GM12875 (cell line): ENCODE data around the gene NCBP3.

Experiments
- H3K4me3 ChIP-seq: one replicate; pipeline ENCODE4 v1.5.1; 2011; ENCODE audit warnings: low read depth, low read length, control low read depth
- TF ChIP-seq, protein P1 (sequence below): IDR thresholded peaks from 2 replicates; pipeline ENCODE4 v1.5.1; 2011; ENCODE audit warnings: low read depth, mild to moderate bottlenecking, control low read depth, inconsistent platforms, low read length, moderate library complexity, borderline replicate concordance; ENCODE audit not compliant: insufficient read depth

Gene NCBP3

DNA sequence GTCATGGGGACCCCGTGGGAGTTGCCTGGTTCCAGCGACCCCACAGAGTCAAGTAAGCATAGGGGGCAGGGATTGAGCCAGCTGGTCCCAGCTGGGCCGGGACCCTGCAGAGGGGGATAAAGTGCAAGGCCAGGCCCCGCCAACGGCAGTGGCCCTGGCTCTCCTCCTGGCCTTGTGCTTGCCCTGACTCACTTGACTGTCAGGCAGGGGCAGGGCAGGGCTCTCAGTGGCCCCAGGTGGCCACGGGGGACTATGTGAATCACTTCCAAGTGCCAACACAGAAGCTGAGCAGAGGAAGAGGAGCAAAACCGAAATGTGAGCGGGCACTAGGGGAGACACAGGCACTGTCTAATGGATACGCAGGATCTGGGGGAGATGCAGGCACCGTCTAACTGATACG lies 21.6 kb upstream of the NCBP3 start:
- H3K4me3 ChIP-seq = no peak overlapping the region

DNA sequence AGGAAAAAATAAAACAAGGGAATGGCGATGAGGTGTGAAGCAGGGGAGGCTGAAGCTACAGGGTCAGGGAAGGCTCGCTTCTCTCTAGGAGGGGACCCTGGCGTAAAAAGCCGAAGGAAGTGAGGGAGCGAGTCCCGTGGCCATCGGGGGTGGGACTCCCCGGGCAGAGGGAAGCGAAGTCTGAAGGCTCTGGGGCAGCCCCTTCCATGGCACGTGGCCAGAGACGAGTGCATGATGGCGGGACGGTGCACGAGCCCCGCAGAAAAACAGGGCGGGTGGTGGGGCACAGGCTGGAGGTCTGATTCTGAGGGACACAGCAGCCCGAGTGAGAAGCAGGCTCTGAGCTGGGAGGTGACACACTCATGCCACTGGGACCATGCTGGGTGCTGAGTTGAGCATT lies 21.1 kb upstream of the NCBP3 start:
- H3K4me3 ChIP-seq = no peak overlapping the region
- TF ChIP-seq, protein P1, sequence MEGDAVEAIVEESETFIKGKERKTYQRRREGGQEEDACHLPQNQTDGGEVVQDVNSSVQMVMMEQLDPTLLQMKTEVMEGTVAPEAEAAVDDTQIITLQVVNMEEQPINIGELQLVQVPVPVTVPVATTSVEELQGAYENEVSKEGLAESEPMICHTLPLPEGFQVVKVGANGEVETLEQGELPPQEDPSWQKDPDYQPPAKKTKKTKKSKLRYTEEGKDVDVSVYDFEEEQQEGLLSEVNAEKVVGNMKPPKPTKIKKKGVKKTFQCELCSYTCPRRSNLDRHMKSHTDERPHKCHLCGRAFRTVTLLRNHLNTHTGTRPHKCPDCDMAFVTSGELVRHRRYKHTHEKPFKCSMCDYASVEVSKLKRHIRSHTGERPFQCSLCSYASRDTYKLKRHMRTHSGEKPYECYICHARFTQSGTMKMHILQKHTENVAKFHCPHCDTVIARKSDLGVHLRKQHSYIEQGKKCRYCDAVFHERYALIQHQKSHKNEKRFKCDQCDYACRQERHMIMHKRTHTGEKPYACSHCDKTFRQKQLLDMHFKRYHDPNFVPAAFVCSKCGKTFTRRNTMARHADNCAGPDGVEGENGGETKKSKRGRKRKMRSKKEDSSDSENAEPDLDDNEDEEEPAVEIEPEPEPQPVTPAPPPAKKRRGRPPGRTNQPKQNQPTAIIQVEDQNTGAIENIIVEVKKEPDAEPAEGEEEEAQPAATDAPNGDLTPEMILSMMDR = no peak

More for the DNA sequence above, 21.6 kb upstream of the NCBP3 start:
- TF ChIP-seq, protein P1 = no peak

DNA sequence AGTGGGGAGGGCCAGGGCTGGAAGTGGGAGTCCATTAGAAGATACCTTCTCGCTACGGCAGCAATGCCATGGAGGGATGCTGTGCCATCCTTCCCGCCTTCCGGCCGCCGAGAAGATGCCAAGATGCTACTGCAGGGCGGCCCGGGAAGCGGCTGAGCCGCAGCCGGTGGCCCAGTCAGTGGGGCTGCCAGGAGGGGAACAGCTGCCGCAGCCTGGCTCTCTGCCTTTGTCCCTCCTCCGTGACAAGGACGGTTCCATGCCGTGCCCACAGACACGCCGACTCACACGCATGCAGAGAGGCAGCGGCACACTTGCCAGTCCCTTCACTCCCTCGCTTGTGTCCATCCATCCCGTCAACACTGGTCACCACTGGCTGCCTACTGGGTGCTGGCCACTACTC lies 20.2 kb upstream of the NCBP3 start:
- H3K4me3 ChIP-seq = no peak overlapping the region
- TF ChIP-seq, protein P1 = no peak

DNA sequence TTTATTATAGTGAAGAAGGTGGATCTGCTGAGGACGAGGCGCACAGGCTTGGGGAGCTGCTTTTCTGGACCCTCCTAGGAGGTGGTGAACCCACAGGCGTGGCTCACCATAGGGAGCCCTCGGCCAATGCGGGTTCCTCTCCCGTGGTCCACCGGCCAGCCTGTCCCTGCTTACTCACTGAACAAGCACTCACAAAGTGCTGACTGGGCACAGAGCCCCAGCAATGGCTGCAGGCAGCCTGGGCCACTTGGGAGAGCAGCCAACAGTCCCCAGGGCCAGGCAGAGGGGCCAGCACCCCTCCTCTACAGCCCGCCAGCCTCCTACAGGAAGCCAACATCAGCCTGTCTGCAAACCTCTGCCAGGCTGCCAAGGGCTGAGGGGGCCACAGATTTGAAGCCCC lies 19.1 kb upstream of the NCBP3 start:
- TF ChIP-seq, protein P1 = no peak
- no peak overlapping the region for H3K4me3 ChIP-seq

DNA sequence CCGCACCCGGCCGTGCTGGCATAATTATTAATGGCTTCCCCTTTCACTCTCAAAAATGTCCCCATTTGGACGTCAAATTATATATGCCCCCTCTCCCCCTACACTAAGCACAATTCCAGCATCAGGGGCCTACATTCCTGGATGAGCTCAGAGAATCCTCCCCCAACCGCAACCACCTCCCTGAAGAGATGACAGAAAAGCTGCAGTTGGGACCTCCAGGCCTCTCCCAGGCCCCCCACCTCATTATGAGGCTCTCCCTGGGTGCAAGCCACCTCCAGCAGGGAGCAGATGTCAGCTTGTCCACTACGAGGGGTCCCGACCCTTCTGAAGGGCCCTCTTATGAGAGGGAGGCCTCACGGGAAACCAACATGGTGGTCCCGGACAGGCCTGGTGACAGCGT lies 18.5 kb upstream of the NCBP3 start:
- H3K4me3 ChIP-seq = no peak overlapping the region
- TF ChIP-seq, protein P1 = no peak

DNA sequence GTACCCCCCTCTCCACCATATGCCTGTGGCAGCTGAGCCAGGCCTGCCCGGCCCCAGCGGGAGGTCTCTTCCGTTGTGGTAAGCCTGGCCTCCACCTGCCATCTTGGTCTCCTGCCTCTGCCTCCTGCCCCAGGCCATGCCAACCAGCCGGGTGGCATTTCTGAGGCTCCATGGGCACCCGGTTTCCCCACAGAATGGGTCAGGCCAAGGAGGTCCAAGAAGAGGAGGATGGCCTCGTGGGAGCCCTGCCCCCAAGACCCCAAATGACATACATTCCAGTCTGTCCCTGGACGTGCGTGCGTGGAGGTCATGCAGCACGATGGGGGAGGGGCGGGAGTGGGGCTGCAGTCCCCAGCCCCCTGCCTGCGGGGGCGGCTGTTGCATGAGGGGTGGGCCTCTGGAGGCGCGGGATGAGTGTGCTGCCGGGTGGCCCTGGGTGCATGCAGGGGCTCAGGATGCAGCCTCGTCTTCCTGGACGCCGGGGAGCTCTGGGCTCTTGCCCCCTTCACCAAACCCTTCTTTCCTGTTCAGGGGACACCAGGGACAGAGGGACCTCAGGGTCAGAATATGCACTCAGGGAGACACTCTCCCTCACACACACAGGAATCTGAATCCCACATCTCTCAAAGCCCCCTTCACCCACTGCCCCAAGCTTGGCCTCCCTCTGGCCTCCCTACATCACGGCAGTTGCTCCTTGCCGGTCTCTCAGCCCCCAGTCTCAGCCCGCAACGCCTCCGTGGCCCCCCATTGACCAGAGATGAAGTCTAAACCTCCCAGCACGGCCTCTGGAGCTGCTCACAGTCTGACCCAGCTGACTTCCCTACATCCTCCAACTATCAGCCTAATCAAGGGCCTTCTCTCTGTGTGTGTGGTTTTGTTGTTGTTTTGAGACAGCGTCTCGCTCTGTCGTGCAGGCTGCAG lies 16.0 kb upstream of the NCBP3 start:
- H3K4me3 ChIP-seq = no peak overlapping the region
- TF ChIP-seq, protein P1 = no peak
